Raji (cell line): ENCODE data around the gene TBX2.

Experiments
- POLR2A ChIP-seq: IDR thresholded peaks from 2 replicates; pipeline ENCODE4 v1.6.1; 2011; ENCODE audit warnings: low read depth, low read length, control low read depth; ENCODE audit not compliant: insufficient read depth

TBX2 gene

DNA sequence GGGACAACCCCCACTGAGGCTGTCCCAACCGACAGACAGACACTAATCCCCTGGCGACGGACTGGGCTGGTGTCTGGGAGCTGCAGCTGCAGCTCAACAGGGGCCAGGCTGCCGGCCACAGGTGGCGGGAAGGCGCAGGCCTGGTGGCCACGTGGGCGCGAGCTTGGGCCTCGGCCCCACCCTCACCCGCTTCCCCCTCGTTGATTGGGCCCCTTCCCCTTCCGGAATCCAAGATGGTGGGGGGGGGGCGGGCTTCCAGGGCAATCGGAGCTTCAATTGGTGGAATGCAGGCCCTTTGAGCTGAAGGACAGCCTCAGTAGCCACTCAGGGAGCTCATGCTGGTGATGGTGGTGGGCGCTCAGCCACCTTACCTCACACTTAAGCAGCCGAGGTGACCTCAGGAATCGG lies 43.8 kb downstream of the TBX2 start:
- TF ChIP-seq POLR2A, result no peak

DNA sequence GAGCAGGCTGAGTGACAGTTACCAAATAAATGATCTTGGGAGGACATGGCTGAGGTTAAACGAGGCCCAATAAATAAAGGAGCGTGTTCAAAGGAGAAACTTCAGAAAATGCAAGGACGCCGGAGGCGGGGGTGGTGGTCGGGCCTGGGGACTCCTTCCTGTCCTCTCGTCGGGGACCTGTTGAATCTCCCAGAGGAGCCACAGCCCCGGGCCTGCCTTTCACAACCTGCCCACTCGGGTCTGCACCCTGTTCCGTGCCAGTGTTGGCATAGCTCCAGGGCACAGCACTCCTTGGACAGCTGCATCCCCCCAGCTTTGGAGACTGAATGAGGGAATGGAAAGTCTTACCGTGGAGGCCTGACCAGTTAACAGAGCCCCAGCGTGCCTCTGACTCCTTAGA lies 44.4 kb downstream of the TBX2 start:
- TF ChIP-seq POLR2A, result no peak

DNA sequence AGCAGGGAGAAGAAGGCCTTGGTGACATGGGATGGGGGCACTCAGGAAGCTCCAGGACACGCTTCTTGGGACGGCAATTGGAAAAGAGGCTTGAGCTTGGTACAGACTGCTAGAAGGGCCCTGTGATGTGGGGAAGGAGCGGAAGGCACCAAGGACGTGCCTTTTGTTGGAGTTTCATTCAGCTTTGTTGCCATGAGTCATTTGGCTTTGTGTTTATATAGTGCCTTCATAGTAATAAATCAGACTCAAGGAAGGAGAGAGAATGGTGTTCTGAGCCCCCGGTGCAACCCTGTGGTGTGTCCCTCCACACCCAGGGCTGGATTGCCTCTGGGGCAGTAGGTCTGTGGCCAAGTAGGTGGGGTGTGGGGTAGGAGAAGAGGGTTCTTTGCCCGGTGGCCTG lies 45.2 kb downstream of the TBX2 start:
- no peak for TF ChIP-seq POLR2A

DNA sequence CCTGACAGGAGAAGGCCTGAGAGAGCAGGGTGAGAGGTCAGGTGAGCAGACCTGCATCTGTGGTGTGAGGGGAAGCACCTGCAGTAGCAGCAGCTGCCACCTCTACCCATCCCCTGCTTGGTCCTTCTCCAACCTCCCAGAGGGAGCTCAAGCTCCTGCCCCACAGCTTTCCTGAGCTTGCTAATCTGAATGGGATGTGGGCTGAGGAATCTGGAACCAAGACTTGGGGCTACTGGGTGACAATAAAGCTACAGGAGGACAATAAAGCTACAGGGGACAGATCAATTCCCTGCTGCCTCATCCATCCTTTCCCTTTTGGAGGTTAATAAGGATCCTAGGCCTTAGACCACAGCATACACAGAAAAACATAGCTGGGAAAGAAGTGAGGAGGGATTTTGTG lies 47.7 kb downstream of the TBX2 start:
- no peak for TF ChIP-seq POLR2A

DNA sequence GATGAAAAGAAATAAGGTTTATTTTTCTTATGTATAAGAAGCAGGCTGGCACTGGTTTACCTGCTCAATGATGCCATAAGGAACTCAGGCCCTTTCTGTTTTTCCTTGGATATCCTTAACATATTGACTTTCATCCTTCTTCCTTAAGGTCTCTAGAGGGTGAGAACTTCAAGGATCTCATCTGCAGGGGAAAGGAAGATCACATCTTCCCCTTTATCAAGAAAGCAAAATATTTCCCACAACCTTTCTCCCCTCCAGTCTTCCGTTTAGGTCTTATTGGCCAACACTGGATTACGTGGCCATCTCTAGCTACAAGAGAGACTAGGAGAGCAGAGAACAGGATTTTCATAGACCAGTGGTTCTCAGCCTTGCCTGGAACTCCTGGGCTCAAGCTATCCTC lies 48.4 kb downstream of the TBX2 start:
- no peak for TF ChIP-seq POLR2A

DNA sequence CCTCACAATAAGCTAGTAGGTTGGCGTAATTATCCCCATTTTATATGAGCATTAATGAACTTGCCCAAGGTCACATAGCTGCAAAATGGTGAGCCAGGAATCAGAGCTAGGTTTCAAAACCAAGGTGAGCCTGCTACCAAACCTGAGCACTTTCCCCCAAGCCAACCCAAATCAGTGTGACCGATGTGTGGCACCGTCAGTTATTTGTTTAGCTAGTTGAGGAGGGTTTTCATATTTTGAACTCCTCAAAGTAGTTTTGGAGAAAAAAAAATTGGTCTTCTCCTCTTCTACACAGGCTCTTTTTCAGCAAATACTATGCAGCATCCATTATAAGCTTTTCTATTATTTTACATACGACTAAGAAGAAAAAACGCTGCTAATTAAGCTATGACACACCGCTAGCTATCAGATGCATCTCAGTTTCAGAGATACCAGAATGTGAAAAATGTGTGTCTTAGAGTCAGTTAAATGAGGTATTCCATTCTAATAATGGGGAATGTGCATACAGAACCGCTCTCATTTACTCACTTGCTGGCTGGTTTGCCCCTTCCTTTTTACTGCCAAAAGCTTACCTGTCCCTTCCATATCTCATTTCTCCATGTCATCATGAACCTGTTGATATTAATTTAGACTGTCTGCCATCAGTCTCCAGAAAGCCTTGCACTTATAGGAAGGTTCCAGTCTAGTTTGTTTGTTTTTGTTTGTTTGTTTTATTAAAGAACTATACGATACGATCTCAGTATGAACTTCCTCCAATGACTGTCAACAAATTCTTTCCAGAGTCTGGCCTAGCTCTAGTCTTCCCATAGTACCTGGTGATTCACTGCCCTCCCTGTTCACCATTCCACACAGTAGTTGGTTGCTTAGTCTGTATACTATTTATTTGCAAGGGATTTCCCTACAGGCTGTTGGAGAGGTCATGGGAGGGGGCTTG lies 50.3 kb downstream of the TBX2 start:
- TF ChIP-seq POLR2A, result no peak

DNA sequence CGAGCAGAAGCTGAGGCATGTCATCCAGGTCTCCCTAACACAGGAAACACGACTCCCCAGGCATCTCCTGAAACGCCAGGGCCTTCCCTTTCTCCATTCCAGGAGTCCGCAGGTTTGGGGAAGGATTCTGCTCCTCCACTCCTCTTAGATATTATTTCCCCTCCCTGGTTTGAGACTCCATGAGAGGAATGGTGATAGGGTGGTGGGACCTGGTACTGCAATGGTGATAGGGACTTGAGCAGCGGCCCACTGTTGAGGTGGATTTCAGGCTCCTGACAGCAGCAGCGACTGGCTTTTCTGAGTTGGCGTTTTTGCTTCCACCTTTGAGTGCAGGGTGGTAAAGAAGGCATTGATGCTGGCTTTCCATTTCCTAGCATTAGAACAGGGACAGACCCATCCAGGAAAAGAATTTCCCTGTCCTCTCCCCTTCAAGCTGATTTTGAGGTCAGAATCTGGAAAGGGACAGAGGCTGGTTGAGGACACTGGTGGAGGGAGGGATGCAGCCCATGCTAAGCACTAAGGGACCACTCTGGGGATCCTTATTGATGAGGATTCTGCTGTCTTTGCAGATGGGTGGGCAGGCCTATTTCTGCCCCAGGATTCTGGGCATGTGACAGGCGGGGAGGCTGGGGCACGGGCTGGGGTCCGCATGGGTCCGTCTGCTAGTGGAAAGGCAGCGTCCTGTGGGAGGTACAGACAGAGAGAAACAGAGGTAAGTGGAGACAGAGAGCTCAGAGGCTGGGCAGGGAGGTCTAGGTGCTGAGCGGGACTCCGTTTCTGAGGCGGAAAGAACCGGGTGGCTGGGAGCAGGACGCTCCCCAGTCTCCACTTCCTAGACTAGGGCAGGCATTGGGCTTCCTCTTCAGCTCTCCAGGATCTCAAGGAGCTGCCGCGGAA lies 51.2 kb downstream of the TBX2 start:
- TF ChIP-seq POLR2A, result no peak

DNA sequence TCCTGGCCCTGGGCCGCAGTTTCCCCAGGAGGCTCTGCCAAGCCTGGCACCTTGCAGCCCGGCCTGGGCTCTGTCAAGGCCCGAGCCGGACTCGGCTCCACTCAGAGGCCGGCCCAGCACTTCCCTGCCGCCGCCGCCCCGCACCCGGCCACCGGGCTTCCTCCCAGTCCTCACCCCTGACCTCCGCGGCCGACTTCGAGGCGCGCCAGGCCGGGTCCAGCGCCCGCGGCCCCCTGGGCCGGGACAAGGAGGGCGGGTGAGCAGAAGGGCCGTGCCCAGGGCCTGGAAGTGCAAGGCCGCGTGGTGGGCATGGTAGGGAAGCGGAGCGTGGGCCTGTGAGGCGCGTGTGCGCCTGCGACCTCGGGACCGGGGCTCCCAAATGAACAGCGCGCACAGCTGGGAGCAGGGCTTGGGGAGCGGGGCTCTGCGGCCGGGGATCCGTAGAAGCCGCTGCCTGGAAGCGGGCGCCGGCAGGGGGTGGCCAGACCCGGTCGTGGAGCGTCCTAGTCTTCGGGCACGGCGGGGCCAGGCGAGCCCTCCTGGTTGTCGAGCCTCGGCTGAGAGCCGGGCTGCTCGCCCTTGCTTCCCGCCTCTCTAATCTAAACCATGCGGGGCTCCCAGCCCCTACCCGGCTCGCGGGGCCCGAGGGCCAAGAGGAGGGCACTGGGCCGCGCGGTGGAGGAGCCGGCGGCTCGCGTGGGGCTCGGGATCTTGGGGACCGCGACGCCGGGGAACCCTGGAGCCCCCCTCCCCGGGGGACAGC lies 52.1 kb downstream of the TBX2 start:
- no peak for TF ChIP-seq POLR2A

DNA sequence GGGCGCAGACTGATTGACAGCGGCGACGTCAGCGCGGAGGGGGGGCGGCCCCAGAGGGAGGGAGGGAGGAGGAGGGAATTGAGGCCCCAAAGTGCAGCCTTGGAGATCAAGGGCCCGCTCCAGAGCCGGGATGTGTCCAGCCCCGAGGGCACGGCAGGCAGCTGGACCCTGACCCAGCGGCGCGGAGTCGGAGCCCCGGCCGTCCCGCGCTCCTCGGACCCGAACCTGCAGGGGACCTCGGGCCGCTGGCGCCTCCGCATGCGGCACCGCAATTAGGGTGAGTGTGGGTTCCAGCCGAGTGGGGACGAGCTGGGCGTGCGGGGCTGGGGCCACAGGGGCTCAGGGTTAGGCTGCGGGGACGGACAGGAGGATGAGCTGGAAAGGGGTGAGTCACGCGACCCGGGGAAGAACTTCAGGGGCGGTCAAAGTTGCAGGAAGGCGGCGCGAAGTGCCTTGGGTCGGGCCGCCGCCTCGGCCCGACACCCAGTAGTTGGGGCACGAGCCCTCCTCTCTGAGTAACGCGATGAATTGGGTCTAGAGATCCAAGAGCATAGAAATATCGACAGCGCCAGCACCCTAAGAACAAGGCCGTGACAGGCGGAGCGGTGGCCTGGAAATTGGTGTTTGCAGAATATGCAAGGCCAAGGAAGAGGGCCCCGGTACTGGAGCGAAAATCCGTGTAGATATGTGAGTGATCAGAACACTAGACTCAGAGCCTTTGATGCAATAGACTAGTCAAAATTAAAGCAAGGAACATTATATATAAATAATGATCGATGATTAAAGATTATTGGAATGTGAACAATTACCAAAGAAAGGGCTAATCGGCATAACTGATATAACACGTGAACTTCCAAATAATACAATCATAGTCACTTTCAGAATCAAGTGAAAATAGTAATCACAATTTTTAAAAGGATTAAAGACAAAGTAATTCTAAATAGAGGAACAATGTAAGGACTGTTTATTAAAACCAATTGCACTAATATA lies 53.0 kb downstream of the TBX2 start, which contains the start of gene TBX4:
TSS of gene TBX4 (plus strand) at position 122 of the 990 bp plus-strand sequence. CDS start 4,069 bp downstream, outside the sequence.
- TF ChIP-seq POLR2A, result no peak

DNA sequence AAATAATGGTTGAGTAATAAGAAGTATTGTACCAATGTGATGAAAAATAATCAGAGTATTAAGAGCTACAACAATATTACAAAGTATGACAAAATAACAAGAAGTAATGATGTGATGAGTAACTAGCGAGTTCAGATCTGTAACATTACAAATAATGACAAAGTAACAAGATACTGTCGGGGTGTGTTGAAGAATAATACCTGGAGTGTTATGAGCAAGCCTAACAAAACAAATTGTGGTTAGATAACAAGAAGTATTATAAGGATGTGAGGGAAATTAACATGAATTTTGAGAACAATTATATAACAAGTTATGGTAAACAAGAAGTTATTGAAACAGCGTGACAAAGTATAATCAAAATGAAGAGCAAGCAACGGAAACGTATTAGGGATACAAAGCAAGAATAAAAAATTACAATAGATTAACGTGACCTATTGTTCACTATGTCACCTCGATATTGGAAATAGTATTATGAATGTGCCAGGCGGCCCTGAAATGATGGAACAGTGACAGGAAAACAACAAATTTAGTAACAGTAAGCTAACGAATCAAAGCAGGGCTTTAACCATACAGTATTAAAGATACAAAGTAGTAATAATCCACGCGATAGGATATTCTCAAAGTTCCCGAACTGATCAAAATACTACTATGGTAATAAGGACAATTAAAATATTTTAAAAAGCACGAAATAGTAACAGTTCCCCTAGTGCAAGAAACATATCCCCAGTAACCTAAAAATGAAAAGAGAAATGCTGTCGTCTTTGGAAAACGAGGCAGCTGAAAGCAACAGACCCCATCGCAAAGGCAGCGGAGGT lies 54.1 kb downstream of the TBX2 start:
- no peak for TF ChIP-seq POLR2A

DNA sequence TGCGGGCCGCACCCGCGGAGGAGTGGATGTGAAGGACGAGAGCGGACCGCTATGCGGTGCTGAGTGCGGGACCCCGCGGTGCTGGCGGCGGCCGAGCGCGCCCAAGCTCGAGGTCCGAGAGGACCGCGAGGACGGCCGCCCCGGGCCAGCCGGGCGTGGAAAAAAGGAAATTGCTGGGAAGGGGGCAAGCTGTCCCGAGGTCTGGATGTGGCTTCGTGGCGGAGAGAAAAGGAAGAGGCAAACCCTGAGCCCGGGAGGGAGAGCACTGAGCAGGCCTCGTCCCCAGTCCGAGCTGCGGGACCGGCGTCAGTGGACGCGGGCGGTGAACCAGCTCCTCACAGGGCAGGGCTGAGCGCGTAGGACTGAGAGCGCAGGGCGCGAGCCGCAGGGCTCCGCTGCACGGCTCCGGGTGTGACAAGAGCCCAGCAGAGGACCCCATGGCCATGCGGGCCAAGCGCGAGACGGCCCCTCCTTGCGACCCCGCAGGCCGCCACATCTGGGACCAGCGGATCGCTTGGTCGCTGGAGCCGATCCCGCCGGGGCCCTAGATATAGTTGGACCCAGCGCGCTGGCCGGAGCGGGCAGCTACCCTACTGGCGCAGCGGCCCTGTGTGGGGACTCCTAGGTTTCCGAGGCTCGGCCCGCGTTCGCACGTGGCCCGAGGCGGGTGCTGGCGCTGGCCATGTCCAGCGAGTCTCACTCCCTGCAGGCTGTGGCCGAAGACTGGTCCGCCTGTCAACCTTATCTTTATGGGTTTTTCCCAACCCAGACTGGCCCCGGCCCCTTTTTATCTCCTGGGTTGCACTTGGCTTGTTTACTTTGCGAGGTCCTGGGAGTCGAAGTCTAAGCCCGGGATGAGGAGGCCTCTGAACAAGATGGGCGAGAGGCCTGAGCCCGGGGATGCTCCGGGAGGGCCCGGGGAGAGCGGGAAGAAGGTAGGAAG lies 55.0 kb downstream of the TBX2 start:
- TF ChIP-seq POLR2A, result no peak

DNA sequence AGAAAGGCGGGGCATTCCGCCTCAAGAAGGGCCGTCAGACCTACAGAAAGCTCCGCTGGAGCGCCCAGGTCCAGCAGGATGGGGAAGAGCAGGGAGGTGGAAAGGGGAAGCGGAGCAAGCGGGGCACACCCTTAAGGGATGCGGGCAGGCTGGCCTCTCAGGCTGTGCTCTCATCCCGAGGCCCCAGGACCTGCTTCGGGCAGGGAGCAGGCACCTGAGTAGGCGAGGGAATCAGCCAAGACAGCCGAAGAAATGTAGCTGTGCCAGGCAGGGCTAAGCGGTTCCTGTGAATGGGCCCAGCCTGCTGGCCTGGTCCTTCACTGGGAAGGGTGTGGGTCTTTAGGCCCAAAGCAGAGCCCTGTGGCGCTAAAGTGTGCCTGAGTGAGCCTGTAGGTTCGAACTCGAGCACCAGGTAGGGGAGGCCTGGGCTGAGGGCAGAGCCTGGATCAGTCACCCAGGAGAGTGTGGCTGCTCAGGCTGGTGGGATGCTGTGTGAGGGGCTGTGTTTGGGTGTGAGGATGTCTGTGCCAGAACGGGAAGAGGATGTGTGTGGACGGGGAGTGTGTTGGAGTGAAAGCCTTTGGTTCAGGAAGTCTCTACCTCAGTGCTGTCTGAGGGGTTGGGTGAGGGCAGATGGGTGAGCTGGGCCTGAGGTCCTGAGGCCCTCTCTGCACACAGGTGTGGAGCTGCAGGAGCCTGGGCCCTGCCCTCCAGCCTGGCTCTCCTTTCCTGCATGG lies 55.8 kb downstream of the TBX2 start:
- TF ChIP-seq POLR2A, result no peak
